ENCODE results near the gene MYH11.

DNA sequence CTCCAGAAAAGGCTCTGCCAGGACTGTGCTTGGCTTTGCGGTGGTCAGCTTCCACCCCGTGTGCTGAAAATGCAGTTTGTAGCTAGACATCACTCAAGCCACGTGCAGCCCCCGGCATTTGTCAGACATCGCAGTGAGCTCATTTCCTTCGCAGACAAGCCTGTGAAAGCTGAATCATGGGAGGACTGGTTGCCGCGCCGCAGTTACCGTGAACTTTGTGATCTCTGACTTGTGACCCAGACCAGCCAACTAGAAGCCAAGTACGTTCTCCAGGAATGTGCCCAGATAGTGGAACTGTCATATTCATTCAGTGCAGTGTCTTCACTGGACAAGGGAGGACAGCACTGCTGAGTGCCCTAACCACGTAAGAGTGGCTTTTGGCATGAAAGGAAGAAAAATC lies 148.7 kb downstream of the MYH11 start:
- no peak for TF ChIP-seq GATA3 (IDR thresholded peaks at IDR 0.05; ENCODE audit: low read depth, low read length)
- no peak for TF ChIP-seq GATA2 (IDR thresholded peaks at IDR 0.05; ENCODE audit: low read depth, low read length)

Data from SH-SY5Y (cell line).